Lung (tissue), 12 donors: ENCODE results near the gene ABCC6. TPM values are rescaled to one million over a fixed set of nuclear protein-coding genes. Genes with fewer than 3 reads are reported as not detected.
A peak's percentile ranks its signal among the peaks of the same experiment; 100 is the strongest.

Source experiments
- ATAC-seq: fragments of 200-7000 bp; cut with Tn5 transposase; one replicate; pipeline ENCODE4 v1.9.1; 2020; ENCODE audit warnings: moderate number of reproducible peaks; ENCODE audit not compliant: insufficient read depth, low FRiP score
- DNase-seq, 3 donors: peaks; one replicate each; pipeline ENCODE4 v3.0.0-alpha.2; 2013 to 2017
- H3K27ac ChIP-seq, 2 donors: one replicate each; pipeline ENCODE4 v1.5.1; 2013; ENCODE audit warnings: mild to moderate bottlenecking in 2 of 2, moderate library complexity in 2 of 2, control low read depth in 1 of 2, inconsistent platforms in 1 of 2, low read depth in 1 of 2, low read length in 1 of 2
- H3K27me3 ChIP-seq, 3 donors: one replicate each; pipeline ENCODE4 v1.5.1; 2013; ENCODE audit warnings: low read length in 2 of 3; ENCODE audit not compliant: control insufficient read depth in 3 of 3, insufficient read depth in 3 of 3
- H3K36me3 ChIP-seq, 4 donors: one replicate each; pipeline ENCODE4 v1.5.1; 2013; ENCODE audit warnings: low read length in 4 of 4, mild to moderate bottlenecking in 1 of 4, moderate library complexity in 1 of 4; ENCODE audit not compliant: control insufficient read depth in 4 of 4, insufficient read depth in 4 of 4
- H3K4me1 ChIP-seq, 5 donors: one replicate each; pipeline ENCODE4 v1.5.1; 2013; ENCODE audit warnings: low read length in 5 of 5, mild to moderate bottlenecking in 2 of 5, moderate library complexity in 1 of 5; ENCODE audit not compliant: control insufficient read depth in 5 of 5, insufficient read depth in 5 of 5
- H3K4me3 ChIP-seq: one replicate; pipeline ENCODE4 v1.5.1; 2013; ENCODE audit warnings: mild to moderate bottlenecking, control low read depth, moderate library complexity
- H3K9ac ChIP-seq, 2 donors: one replicate each; pipeline ENCODE4 v1.5.1; 2013; ENCODE audit warnings: low read length in 2 of 2, control low read depth in 1 of 2; ENCODE audit not compliant: insufficient read depth in 1 of 2
- H3K9me3 ChIP-seq, 4 donors: one replicate each; pipeline ENCODE4 v1.5.1; 2013; ENCODE audit warnings: low read length in 3 of 4, mild to moderate bottlenecking in 1 of 4, moderate library complexity in 1 of 4; ENCODE audit not compliant: control insufficient read depth in 4 of 4, insufficient read depth in 3 of 4
- WGBS, 2 donors: extraction: QIAGEN DNeasy Blood & Tissue Kit; methylation state at CpG; one replicate each; pipeline ENCODE4 v1.1.7; 2013; 5-methylcytosine and 5-hydroxymethylcytosine counted together
- polyA plus RNA-seq, 2 donors: library from polyadenylated mRNA; stranded (reverse); fragments of 200-250 nt; gene quantifications; one replicate each; pipeline ENCODE4 v1.2.1, GENCODE V29; 2013
- total RNA-seq, 2 donors: library from RNA; depleted of rRNA in 1 of 2; stranded (reverse); fragments of >200 nt in 1 of 2; gene quantifications; one replicate each; pipeline ENCODE4 v1.2.1, GENCODE V29; 2014 to 2021
- TF ChIP-seq, protein P1 (sequence below): IDR thresholded peaks from 2 replicates; pipeline ENCODE4 v1.5.1; 2012; ENCODE audit warnings: mild to moderate bottlenecking; ENCODE audit errors: control extremely low read depth, extremely low read depth
- donor health status: control.
- donor health status: control.
- donor health status: Bipolar disorder and iron deficiency.
- donor health status: healthy.
- donor health status: DM: yes; HTN: yes; CAD: no.

ABCC6 gene
- total and polyA plus RNA-seq, 4 donors = 10.0 to 37.0 (median 23.9) TPM

GRCh38 chr16:16158741-16159374 is 64.4 kb downstream of the ABCC6 start:
- H3K4me1 ChIP-seq = no peaks in the 10 kb centered on the region
- no peak overlapping the region for H3K27ac ChIP-seq
- no peak overlapping the region for H3K4me3 ChIP-seq
- H3K9me3 ChIP-seq = peaks cover 0 to 14% (median 9%) of the 10 kb centered on the region in 4 donors
- no peaks in the 10 kb centered on the region for H3K27me3 ChIP-seq
- ATAC-seq (no peak), DNase-seq (peak in 1 of 3 donors; percentile 18)
- peaks cover 0 to 10% (median 0%) of the 10 kb centered on the region in 4 donors for H3K36me3 ChIP-seq
- H3K9ac ChIP-seq = no peak overlapping the region
- 83 to 85% methylated on average over 3 of the region's 3 CpGs for WGBS, 2 donors
- TF ChIP-seq, protein P1, sequence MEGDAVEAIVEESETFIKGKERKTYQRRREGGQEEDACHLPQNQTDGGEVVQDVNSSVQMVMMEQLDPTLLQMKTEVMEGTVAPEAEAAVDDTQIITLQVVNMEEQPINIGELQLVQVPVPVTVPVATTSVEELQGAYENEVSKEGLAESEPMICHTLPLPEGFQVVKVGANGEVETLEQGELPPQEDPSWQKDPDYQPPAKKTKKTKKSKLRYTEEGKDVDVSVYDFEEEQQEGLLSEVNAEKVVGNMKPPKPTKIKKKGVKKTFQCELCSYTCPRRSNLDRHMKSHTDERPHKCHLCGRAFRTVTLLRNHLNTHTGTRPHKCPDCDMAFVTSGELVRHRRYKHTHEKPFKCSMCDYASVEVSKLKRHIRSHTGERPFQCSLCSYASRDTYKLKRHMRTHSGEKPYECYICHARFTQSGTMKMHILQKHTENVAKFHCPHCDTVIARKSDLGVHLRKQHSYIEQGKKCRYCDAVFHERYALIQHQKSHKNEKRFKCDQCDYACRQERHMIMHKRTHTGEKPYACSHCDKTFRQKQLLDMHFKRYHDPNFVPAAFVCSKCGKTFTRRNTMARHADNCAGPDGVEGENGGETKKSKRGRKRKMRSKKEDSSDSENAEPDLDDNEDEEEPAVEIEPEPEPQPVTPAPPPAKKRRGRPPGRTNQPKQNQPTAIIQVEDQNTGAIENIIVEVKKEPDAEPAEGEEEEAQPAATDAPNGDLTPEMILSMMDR = no peak

DNA sequence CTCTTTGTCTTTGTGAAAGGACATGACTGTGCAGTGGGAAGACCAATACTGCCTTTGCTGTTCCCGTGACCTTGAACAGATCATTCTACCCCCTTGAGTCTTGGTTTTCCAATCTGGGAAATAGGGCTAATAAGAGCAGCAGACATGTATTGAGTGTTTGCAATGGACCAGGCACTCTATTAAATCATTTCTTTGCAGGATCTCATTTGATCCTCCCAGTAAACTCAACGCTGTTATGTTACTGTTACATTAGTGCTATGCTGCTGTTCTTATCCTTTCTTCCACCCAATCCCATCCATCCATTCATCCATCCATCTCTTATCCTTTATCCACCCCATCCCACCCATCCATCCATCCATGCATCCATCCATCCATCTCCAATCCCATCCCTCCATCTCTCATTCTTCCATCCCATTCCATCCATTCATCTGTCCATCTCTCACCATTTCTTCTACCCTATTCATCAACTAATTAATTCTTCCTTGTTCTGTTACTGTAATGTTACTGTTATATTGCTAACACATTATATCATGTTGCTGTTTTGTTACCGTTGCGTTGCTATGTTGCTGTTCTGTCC is 65.1 kb downstream of the ABCC6 start:
- no peak overlapping the region for H3K9ac ChIP-seq
- no peaks in the 10 kb centered on the region for H3K4me1 ChIP-seq
- H3K9me3 ChIP-seq = peaks cover 0 to 14% (median 9%) of the 10 kb centered on the region in 4 donors
- ATAC-seq (no peak), DNase-seq (no peak)
- no peak overlapping the region for H3K4me3 ChIP-seq
- no peak overlapping the region for H3K27ac ChIP-seq
- 97% methylated on average over 4 of the region's 4 CpGs for WGBS, 2 donors
- TF ChIP-seq, protein P1 = no peak
- H3K36me3 ChIP-seq = peaks cover 0 to 8% (median 0%) of the 10 kb centered on the region in 4 donors
- H3K27me3 ChIP-seq = no peaks in the 10 kb centered on the region

- Histone ChIP-seq H3K27ac (no peak overlapping the region), H3K4me1 (no peaks in the 10 kb centered on the region), H3K27me3 (no peaks in the 10 kb centered on the region), H3K9me3 (peaks cover 0 to 14% (median 9%) of the 10 kb centered on the region in 4 donors), H3K9ac (no peak overlapping the region), H3K36me3 (peaks cover 0 to 8% (median 0%) of the 10 kb centered on the region in 4 donors), H3K4me3 (no peak overlapping the region)
- TF ChIP-seq, protein P1 = no peak
- ATAC-seq = no peak
- WGBS, 2 donors = 59 to 87% methylated on average over 1 of the region's 1 CpG
- no peak for DNase-seq
Observed at GRCh38 chr16:16157166-16157565, 66.1 kb downstream of the ABCC6 start.
